HG03060 (cell line): Measurements from ENCODE around the gene KRTAP2-1.
"Not testable (repeated sequence)": the region's sequence is repeated elsewhere in the genome, so short reads cannot be mapped to it uniquely, and the experiment has no call there.

Experiments
- ATAC-seq: cut with Tn5 transposase; IDR thresholded peaks from one replicate; pipeline ENCODE4 v1.9.1; 2021; ENCODE audit warnings: low read depth, moderate number of reproducible peaks; ENCODE audit not compliant: unreplicated experiment

KRTAP2-1 gene

DNA sequence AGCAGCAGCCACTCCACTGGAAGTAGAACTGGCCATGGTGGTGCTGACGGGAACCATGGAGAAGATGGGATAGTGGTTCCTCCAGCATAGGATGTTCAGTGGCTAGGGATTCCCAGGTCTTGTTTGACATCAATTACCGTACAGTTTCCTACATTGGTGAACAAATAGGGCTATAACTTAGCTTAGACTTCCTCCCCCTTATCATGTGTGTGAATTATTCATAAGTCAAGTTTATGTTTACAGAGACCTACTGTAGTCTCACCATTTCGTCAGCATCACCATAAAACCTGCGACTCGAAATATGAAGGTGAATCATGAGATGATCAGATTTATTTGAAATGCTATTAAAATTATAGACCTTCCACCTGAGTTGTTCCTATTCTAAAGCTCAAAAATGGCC, 11.6 kb upstream of the KRTAP2-1 start:
- ATAC-seq = no peak

DNA sequence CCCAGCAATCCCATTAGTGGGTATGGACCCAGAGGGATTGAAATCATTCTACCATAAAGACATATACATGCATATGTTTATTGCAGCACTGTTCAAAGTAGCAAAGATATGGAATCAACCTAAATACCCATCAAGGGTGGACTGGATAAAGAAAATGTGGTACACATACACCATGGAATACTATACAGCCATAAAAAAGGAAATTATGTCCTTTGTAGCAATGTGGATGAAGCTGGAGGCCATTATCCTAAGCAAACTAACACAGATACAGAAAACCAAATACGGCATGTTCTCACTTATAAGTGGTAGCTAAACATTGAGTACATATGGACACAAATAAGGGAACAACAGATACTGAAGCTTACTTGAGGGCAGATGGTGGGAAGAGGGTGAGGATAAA, 10.4 kb upstream of the KRTAP2-1 start:
- ATAC-seq = no peak

DNA sequence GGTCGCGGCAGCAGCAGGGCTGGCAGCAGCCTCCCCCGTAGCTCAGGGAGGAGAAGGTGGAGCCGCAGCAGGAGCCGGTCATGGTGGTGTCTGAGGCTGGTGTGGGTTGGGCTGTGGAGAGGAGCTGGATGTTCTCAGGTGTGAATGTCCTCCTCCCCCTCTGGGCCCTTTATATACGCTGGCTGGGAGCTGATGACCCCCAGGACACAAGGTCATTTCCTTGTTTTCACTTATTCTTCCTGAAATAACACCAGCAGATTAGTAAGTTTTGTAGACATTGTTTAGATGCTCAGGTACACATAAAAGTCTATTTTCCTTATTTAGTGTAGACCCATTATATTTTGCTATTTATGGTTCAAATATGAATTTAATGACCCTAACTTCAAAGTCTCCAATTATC, 8.0 kb upstream of the KRTAP2-1 start, which contains the start of gene KRTAP2-2:
Gene KRTAP2-2, minus strand, starts transcription at position 101 of the 400 bp plus-strand sequence. Its CDS starts 19 bp downstream, at position 82.
- not testable (repeated sequence) for ATAC-seq

DNA sequence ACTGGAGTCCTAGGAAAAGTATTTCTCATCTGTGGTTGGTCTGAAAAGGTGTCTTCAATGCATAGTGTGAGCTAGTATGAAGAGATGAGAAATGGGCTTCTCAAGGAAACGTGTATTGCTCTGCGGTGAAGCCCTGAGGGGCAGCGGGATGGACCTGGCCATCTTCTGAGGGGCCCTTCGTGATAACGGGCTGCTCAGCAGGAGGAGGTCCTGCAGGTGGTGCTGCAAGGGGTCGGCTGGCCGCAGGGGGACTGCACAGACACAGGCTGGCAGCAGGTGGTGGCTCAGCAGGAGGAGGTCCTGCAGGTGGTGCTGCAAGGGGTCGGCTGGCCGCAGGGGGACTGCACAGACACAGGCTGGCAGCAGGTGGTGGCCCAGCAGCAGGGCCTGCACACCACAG, 7.4 kb upstream of the KRTAP2-1 start:
- not testable (repeated sequence) for ATAC-seq

DNA sequence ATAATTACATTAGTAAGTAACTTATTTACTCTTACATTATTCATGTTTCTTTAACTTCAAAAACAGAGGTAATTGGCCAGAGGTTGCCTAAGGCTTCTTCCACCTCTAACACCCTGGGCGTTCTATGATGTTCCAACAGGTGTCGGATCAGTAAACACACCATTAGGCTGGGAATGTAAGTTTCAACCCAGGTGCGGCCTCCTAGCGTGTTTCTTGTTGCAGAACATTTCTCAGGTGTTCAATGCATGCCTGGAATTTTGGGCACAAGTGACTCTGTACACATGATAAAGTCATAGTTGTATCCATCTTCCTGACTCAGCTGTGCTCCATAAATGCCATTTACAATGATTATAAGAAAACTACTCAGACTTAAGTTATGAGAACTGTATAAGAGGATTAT, 6.9 kb upstream of the KRTAP2-1 start:
- no peak for ATAC-seq

DNA sequence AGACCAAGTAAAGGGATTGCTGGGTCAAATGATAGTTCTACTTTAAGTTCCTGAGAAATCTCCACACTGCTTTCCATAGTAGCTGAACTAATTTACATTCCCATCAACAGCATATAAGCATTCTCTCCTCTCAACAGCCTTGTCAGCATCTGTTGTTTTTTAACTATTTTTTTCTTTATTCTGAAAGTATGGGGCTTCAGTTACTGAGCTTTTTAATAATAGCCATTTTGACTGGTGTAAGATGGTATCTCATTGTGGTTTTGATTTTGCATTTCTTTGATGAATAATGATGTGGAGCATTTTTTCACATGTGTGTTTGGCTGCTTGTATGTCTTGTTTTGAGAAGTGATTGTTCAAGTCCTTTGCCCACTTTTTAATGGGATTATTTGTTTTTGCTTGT, 5.5 kb upstream of the KRTAP2-1 start:
- ATAC-seq = no peak

DNA sequence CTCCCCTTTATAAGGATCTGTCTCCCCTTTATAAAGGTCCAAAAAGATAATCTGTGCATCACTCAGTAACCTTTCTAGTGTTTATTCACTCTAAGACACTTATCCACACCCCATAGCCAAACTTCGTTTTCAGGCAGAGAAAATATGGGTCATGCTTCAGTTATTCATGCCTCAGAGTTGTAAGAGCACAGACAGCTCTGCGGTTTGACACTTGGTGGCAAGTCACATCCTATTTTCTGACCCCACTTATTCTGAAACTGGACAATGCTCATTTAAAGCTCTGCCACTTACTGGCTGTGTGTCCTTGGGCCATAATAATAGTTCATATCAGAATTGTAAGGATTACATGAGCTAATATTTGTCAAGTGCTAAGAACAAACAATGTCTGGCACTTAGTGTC, 2.0 kb upstream of the KRTAP2-1 start:
- ATAC-seq = no peak

DNA sequence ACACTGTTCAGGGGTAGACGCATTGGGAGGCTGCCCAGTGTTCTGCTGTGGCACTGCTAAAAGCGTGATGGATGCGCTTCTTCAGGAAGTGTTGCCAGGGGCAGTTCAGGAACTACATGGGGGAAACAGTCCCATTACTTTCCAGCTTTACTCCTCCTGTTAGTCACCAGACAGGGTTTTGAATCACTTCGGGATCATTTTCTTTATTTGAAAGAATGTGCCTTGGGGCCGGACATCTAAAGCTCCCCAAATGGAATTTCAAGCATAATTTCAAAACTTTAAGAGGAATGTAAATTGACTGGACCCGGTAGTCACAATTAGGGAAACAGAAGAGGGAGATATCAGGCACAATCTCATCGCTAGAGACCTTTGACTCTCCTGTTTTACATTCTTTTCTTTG, 1.3 kb upstream of the KRTAP2-1 start:
- ATAC-seq = no peak

DNA sequence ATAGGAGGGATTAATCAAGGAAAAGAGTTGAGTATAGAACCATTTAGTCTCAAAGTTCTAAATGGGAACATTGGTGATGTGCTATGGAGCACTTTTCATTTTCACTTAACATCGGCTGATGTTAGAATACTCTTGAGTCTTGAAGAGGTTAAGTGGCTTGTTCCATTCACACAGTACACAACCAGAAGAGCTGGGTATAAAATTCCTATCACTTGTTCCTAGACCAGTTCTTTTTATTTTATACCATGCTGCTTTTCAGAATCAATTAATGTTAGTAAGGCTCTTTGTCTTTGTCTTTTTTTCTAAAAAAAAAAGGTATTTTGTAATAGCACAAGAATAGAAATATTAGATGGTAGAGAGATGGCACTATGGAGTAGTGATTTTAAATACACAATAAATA, 4.2 kb downstream of the KRTAP2-1 start:
- ATAC-seq = no peak

DNA sequence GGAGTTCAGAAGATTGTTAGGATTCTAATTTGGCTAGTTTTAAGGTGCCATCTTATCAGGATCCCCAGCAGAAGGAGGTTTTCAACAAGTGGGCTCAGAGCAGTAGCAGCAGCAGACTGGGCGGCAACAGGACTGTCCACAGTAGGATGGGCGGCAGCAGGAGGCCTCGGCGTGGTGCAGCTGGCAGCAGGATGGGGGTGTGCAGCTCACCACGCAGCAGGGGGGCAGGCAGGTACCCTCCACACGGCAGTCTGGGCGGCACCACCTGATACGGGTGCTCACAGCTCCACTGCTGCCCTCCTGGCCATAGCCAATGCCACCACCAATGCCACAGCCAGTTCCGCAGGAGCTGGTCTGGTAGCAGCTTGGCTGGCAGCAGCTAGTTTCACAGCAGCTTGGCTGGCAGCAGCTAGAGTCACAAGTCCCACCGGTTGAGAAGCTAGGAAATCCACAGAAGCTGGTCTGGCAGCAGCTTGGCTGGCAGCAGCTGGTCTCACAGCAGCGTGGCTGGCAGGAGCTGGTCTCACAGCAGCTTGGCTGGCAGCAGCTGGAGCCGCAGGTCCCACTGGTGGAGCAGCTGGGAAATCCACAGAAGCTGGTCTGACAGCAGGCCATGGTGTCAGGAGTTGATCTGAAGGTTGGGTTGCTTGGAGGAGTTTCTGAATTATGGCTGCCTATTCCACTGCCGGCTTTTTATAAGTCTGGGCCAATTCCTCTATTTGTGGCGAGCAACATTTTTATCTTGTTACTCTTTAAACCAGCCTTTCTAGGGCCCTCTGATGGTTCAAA, 6.1 kb downstream of the KRTAP2-1 start, which contains the start of gene KRTAP1-1:
Gene KRTAP1-1, minus strand, starts transcription at position 668 of the 789 bp plus-strand sequence. Its CDS starts 53 bp downstream, at position 615.
- not testable (repeated sequence) for ATAC-seq

DNA sequence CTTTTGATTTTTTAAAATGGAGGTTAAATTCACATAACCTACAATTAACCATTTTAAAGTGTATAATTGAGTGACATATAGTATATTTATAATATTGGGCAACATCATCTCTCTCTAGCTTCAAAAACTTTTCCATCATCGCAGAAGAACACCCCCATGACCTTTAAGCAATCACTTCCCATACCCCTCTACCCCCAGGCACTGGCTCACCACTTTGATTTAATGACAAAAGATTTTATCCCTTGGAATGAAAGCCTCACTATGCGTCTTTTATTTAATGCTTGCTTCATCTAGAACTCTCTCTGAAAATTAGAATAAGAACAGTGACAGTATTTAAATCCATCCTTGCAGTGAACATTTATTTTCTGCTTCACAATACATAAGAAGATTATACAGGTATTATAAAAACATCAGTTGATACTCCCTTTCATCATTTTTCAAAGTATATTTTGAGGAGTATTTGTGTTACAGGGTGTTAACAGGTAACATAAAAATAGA, 9.2 kb downstream of the KRTAP2-1 start:
- no peak for ATAC-seq

DNA sequence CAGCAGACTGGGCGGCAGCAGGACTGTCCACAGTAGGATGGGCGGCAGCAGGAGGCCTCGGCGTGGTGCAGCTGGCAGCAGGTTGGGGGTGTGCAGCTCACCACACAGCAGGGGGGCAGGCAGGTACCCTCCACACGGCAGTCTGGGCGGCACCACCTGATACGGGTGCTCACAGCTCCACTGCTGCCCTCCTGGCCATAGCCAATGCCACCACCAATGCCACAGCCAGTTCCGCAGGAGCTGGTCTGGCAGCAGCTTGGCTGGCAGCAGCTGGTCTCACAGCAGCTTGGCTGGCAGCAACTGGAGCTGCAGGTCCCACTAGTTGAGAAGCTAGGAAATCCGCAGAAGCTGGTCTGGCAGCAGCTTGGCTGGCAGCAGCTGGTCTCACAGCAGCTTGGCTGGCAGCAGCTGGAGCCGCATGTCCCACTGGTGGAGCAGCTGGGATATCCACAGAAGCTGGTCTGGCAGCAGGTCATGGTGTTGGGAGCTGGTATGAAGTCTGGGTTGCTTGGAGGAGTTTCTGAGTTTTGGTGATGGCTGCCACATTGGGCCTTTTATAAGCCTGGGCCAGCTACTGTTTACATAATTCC, 12.7 kb downstream of the KRTAP2-1 start, which contains the start of gene KRTAP1-3:
Gene KRTAP1-3, minus strand, starts transcription at position 529 of the 590 bp plus-strand sequence. Its CDS starts 53 bp downstream, at position 476.
- not testable (repeated sequence) for ATAC-seq

DNA sequence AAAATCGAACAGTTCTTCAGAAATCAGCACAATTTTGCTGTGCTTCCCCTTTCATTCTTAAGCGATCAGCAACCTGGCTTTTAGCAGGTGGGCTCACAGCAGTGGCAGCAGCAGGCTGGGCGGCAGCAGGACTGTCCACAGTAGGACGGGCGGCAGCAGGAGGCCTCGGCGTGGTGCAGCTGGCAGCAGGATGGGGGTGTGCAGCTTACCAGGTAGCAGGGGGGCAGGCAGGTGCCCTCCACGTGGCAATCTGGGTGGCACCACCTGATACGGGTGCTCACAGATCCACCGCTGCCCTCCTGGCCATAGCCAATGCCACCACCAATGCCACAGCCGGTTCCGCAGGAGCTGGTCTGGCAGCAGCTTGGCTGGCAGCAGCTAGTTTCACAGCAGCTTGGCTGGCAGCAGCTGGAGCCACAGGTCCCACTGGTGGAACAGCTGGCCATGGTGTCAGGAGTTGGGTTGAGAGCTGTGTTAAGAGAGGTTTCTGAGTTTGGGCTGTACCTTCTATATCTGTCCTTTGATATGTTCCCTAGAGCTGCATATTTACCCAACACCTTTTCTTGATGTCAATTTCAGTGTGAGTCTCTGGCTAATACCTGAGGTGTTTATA, 17.4 kb downstream of the KRTAP2-1 start, which contains the start of gene KRTAP1-4:
Gene KRTAP1-4, minus strand, starts transcription at position 563 of the 613 bp plus-strand sequence. Its CDS starts 117 bp downstream, at position 446.
- no peak for ATAC-seq

DNA sequence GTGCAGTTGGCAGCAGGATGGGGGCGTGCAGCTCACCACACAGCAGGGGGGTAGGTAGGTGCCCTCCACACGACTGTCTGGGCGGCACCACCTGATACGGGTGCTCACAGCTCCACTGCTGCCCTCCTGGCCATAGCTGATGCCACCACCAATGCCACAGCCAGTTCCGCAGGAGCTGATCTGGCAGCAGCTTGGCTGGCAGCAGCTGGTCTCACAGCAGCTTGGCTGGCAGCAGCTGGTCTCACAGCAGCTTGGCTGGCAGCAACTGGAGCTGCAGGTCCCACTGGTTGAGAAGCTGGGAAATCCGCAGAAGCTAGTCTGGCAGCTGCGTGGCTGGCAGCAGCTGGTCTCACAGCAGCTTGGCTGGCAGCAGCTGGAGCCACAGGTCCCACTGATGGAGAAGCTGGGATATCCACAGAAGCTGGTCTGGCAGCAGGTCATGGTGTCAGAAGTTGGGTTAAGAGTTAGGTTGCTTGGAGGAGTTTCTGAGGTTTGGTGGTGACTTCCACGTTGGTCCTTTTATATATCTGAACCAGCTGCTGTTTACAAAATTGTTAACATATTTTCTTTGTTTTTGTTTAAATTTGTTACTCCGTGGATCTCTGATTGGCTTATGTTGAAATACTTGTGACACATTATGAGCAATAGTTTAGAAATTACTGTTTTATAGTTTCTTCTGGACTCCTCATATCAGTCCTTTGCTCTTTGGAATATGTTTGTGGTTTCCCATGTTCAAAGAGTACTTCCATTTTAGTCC, 20.2 kb downstream of the KRTAP2-1 start, which contains the start of gene KRTAP1-5:
Gene KRTAP1-5, minus strand, starts transcription at position 494 of the 757 bp plus-strand sequence. Its CDS starts 53 bp downstream, at position 441.
- no peak for ATAC-seq

DNA sequence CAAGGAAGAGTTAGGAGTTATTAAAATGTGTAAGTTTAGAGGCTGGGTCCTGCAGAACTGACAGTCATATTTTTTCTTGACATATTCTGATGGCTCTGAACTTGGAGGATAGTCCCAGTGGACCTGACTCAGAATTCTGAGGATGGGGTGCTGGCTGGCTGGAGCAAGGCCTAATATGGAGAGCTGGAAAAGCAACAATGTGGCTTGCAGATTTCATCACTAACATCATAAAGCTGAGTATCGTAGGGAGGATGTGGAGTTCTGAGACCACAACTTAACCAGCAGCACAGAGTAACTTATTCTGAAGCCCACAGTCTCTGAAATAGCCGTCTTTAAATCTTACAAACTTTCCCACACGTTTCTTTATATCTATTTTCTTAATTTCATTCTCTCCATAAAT, 22.4 kb downstream of the KRTAP2-1 start:
- ATAC-seq = no peak

DNA sequence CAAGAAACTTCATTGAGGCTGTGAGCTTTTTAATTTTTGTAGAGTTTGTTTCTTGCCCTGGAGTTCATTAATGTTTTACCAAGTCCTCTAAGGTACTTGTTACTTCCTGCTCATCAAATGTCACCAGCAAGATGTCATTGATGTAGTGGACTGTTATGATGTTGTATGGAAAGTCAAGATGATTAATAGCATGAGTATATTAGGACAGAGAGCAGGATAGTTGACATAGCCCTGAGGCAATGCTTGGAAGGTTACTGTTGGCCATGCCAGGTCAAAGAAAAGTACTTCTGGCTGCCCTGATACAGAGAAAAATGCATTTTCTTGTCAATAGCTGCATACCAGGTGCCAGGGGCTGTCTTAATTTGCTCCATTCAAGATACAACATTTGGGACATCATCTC, 26.8 kb downstream of the KRTAP2-1 start:
- ATAC-seq = no peak

DNA sequence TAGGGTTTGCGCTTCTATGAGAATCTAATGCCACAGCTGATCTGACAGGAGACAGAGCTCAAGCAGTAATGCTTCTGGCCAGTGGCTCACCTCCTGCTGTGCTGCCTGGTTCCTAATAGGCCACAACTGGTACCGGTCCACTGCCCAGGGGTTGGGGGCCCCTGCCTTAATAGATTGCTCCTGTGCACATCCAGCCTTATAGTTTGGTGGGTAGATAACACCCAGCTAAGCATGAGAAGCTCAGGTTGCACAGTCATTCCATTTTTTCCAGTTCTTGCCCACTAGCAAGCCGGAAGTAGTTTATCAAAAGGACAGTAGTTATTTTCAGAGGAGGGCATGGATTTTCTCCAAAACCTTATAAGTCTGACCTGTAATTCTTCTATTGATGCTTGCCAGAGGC, 27.7 kb downstream of the KRTAP2-1 start:
- no peak for ATAC-seq

DNA sequence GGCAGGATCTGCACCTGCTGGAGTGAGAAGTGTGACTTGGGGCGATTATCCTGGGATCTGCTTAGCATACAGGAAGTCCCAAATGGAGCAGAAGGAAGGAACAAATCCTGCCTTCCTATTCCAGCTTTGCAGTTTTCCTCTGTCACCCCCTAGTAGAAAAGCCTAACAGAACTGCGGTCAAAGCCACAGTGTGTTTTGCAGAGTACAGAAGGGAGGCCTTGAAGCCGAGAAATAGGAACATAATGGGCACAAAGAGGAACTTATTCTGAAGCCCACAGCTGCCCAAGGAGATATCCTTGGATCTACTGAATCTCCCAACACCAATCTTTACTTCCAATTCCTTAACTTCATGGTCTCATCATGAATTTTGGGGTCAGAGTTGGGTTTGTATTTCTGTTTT, 28.6 kb downstream of the KRTAP2-1 start:
- ATAC-seq = no peak

DNA sequence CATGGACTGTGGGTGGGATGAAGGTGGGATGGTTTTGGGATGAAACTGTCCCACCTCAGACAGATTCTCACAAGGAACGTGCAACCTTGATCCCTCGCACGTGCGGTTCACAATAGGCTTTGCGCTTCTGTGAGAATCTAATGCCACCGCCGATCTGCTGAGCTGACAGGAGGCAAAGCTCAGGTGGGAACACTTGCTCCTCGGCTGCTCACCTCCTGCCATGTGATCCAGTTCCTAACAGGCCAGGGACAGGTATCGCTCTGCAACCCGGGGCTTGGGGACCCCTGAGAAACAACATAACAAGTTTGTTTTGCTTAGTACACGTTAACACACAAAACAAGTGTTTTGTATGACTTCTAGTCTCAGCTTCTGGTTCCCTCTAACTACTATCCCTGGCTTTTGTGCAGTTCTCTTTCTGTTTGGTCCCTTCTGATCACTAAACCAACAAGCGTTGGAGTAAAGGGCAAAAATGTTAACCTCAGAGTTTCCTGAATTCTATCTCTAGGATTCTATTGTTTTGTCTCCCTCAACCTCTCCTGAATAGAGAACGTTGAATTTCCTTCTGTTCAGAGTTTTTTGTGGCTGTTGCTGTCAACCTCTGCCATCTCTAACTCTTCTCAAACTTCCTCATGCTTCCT, 30.4 kb downstream of the KRTAP2-1 start:
- ATAC-seq = no peak

DNA sequence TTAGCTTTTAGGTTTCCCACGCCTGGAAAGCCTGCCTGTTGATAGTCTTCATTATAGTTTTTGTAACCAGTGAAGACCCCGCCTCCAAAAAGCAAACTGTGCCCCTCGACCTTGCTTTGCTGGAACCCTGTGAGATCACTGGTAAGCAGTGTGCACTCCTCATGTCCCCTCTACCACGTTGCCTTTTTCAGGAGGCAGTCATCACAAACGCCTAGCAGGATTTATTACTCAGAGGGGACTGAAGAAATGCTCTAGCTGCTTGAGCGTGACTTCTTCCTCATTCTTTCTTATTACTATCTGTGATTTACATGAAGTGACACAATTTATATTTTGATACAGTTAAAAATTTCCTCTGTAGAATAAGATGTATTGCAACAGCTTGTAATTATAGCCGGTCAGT, 31.7 kb downstream of the KRTAP2-1 start:
- no peak for ATAC-seq
